Upper lobe of left lung (tissue), 4 donors: ENCODE results near the gene ACOXL.

ENCODE experiments used
- CTCF ChIP-seq, 6 experiments: fragments of 450-650 bp in 4 of 6; fragments of 200-600 bp in 2 of 6; sonication (generic) in 2 of 6; IDR thresholded peaks; one replicate each; pipeline ENCODE4 v1.5.1; 2016 to 2019; ENCODE audit warnings: antibody characterized with exemption in 6 of 6
- EP300 ChIP-seq, 4 donors: sonication (generic); formaldehyde crosslinking; IDR thresholded peaks; one replicate each; pipeline ENCODE4 v1.5.1; 2017; ENCODE audit warnings: antibody characterized with exemption in 4 of 4, control low read depth in 2 of 4
- POLR2A ChIP-seq, 4 donors: fragments of 450-650 bp; IDR thresholded peaks; one replicate each; pipeline ENCODE4 v1.5.1; 2016 to 2017; ENCODE audit warnings: antibody characterized with exemption in 4 of 4, mild to moderate bottlenecking in 2 of 4

DNA sequence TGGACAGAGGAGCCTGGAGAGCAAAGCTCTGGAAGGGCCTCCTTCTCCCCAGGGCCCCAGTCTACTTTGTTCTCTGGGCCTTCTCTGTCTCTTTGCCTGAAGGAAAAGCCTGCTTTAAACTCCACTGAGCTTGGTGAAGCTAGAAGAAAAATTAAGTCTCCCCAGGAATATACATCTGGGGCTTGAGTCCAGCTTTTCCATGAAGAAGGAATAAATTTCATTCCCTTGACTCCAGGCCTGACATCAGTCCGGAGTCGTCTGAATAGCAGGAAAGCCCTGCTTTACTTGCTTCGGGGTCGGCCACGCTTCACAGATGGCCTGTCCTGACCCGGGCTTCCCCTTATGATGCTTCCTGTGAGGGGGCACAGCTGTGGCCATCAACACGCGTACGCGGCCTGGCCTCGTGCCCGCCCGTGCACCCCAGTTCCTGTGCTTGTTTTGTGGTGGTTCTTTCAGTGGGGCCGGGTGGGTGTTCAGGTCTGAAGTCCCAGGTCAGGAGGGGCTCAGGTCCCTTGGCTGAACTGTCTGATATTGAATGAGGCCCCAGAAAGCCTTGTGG lies 73.6 kb downstream of the ACOXL start:
- TF ChIP-seq EP300 (IDR thresholded peaks at IDR 0.05) = no peak
- TF ChIP-seq CTCF (IDR thresholded peaks at IDR 0.05) = no peak
- TF ChIP-seq POLR2A (IDR thresholded peaks at IDR 0.05) = no peak
